OCI-M1 (cell line): Measurements from ENCODE around the gene LRMDA.

Experiments used
- DNase-seq: peaks from one replicate; lab custom pipeline; 2025; lab: John Stamatoyannopoulos, UW

LRMDA gene

GRCh38 chr10:76031769-76032699 is 600.6 kb downstream of the LRMDA start:
- no peak for DNase-seq

DNA sequence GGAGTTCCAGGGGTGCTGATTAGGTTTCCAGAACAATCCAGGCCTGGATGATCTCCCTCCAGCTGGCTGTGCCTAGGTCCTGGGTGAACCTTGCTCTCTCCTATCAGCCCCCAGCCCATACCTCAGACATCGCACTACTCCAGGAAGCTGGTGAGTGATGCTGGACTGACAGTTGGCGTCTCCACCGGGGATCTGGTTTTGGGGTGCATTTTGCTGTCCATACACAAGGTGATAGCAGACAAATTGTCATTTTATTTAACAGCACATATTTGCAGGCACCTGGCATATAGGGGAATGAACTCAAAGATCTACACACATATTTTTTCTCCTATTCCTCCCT is 601.2 kb downstream of the LRMDA start:
- no peak for DNase-seq

DNA sequence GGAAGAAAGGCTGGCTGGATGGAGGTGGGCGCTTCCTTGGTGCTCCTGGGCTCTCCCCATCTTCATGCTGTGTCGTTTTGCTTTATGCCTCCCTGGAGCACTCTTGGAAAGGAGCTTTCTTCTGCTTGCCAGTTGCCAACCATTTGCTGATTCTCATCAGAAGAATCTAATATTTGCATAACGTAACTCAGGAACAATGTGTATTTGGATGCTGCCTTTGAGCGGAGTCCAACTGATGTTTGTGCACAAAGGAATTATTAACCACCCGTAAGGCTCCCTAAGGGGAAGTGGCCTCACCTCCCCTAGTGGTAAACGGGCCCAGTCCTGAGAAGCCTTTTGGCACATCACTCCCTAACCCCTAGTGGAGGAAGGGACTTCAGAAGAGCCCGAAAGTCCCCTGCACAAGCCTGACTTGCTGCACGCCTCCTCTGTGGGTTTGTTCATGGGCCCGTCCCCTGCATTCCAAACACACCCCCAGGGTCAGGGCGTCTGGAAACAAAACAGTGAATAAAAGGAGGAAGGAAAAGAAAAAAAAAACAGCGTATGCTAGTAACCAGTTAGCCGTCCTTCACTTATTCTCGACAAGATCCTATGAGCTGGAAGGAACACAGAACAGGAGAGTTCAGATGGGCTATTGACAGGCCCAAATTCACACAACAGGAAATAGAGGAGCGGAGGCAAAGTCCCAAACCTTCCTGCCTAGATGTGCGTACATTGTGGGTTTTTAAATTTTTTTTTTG is 602.2 kb downstream of the LRMDA start:
- no peak for DNase-seq

- no peak for DNase-seq
These were observed 603.2 kb downstream of the LRMDA start for GRCh38 chr10:76034353-76035205.

DNA sequence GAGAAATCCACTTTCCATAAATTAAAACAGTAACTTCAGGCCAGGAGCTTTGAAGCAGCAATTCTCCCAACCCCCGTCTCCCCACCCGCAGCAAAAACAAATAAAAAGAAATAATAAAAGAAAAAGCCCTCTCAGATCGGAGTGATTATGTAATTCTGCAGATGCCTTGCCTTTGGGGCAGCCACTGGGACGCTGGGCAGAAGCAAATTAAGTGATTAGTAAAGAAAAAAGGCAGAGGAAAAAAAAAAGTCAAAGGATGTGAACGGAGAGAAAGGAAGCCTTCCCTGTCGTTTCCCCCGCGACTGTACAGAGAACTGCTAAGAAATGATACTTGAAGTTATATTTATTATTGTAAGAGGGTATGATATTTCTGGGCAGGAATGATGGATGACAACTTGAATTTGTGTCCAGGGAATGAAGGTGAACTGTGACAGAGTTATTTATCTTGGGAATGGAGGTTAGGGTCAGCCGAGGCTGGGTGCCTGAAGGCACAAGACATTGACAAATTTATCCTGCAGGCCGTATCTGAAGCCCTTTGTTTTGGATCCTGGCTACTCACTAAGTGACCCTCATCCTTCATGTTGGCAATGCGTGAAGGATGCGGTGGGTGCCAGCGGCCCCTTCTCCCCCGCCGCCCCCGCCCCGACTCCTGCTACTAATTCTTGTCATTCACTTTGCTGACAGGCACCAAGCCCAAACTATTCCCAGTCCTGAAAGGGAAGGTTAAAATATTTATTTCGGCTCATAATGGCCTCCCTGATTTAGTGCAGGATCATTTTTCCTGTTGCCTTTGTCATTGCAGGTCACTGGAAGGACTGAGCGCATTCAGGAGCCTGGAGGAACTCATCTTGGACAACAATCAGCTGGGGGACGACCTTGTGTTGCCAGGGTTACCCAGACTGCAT is 604.0 kb downstream of the LRMDA start:
- DNase-seq: no peak

GRCh38 chr10:76036111-76036940 is 604.9 kb downstream of the LRMDA start:
- DNase-seq: peak; percentile 73

GRCh38 chr10:76036962-76037361 is 605.5 kb downstream of the LRMDA start:
- no peak for DNase-seq

- DNase-seq: no peak
These were observed 606.2 kb downstream of the LRMDA start for GRCh38 chr10:76037531-76038155.

DNA sequence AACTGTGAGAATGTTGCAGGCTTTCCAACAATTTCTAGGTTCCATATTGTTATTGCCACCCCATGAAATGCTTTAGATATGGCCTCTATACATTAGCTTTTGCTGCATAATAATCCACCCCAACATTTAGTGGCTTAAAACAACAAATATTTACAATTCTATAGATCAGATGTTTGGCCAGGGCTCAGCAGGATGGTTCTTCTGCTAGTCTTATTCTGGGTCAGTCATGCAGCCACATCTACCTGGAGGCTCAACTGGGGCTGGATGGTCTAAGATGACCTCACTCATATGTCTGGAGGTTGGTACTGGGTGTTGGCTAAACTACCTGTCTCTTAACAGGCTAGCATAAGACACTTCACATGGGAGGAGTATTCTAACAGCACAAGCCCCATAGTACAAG is 607.3 kb downstream of the LRMDA start:
- no peak for DNase-seq

DNA sequence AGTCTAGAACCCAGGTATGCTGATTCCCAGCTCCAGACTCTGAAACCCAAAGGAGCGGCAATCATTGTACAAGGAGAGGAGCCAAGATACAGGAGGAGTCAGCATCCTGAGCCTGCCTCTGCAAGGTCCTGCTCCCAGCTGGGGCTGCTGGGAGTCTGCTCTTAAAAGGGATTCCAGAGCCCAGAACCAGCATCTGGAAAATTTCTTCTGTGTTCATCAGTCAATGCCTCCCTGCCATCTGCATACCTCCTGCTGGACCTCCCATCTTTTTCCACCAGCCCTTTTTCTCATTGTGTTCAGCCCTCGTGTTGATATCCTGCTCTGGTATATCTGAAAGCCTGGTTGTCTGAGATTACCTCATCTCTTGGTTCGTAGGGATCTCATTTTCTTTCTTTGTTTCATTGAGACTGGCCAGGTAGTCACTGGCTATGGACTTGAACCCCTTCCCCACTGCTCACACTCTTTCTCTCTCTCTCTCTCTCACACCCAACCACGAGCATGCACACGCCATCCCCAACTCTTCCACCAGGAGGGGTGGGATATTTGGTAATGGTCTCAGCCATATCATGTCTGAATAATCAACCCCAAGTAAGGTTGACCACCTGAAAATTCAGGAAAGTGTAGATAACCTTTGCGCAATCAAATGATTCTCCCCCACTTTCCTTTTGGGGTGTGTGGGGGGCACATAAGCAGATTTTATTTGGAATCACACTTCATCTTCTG is 608.8 kb downstream of the LRMDA start:
- no peak for DNase-seq

GRCh38 chr10:76040830-76041220 is 609.4 kb downstream of the LRMDA start:
- DNase-seq: no peak

DNA sequence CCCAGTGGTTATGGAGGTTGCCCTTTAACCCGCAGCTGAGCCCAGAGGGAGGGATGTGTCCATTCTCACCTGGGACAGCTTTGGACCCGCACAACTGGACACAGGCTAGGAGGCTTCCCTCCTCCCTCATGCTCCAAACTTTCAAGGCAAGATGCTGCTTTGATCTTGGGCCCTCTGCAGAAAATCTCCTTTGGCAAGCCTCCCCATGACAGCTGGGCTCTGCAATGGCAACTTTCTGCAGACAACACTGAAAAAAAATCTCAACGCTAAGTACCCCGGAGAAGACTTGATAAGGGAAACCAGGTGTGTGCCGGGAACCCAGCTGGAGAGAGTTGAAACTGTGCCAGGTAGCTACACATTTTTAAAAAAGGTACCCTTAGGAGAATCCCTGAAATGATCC is 610.1 kb downstream of the LRMDA start:
- DNase-seq: no peak

- DNase-seq: no peak
These were observed 611.8 kb downstream of the LRMDA start for GRCh38 chr10:76043261-76043660.

- DNase-seq: no peak
These were observed 613.3 kb downstream of the LRMDA start for GRCh38 chr10:76044751-76045150.

DNA sequence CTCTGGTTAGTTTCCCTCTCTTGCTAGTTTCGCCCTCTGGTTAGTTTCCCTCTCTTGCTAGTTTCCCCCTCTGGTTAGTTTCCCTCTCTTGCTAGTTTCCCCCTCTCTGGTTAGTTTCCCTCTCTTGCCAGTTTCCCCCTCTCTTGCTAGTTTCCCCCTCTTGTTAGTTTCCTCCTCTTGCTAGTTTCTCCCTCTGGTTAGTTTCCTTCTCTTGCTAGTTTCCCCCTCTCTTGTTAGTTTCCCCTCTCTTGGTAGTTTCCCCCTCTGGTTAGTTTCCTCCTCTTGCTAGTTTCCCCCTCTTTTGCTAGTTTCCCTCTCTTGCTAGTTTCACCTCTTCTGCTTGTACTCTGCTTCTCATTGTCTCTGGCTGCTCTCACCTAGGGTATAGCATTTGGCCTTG is 613.8 kb downstream of the LRMDA start:
- DNase-seq: no peak

DNA sequence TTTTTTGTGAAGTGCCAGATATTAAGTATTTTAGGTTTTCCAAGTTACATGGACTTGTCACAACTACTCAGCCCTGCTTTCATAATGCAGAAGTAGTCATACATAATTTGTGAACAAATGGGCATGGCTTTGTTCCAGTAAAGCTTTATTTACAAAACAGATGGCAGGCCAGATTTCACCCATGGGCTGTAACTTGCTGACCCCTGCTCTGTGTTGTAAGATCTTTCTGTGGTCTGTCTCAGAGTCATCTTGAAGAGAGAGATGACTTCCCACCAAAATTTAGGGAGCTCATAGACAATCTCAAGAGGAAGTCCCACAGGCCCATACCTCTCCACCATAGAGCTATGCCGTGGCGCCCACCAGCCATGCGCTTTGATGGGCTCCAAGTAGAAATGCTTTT is 616.1 kb downstream of the LRMDA start:
- no peak for DNase-seq

GRCh38 chr10:76049581-76050290 is 618.3 kb downstream of the LRMDA start:
- DNase-seq: no peak

- DNase-seq: no peak
These were observed 618.8 kb downstream of the LRMDA start for GRCh38 chr10:76050291-76050625.
